ENCODE measurements around the gene PLEK. TPM values are rescaled to one million over a fixed set of nuclear protein-coding genes. Genes with fewer than 3 reads are reported as not detected.

Gene PLEK
- total and polyA plus RNA-seq, 9 of the 15 experiments (the other 6 are each of a cell fraction or from before 2014, with no cell fraction given) = 0.14 to 1.2 (median 0.36) TPM

- H3K4me1 ChIP-seq (replicated peaks in 1 of 2; ENCODE audit: control insufficient read depth in 2 of 2, insufficient read depth in 2 of 2, low read length in 2 of 2) = peaks cover 3 to 28% of the 10 kb centered on the region in 2 experiments; a peak in 4 of 5 replicates
- H3K27ac ChIP-seq (ENCODE audit: extremely low read depth, low read depth, low read length) = no peak overlapping the region
- FAIRE-seq = no peak
- H3K79me2 ChIP-seq (ENCODE audit: control insufficient read depth, insufficient read depth, low read length) = no peaks in the 10 kb centered on the region
- in situ Hi-C loops (cut with MboI) = no loop called here
- H3K36me3 ChIP-seq (ENCODE audit: control insufficient read depth, insufficient read depth, low read length) = no peaks in the 10 kb centered on the region
- BruUV-seq (replicated peaks) = no TSS peak
- H3K9me3 ChIP-seq (replicated peaks; ENCODE audit: control insufficient read depth, insufficient read depth, low read depth, low read length) = no peaks in the 10 kb centered on the region
- ATAC-seq = no peak
- no peak for TF ChIP-seq ZNF121 (CRISPR knock-in tag; conservative IDR thresholded peaks at IDR 0.05)
- no peak for TF ChIP-seq ARHGAP35 (IDR thresholded peaks at IDR 0.05; ENCODE audit: partially characterized antibody)
- peak; percentile 84 for TF ChIP-seq RBM25 (IDR thresholded peaks at IDR 0.05; ENCODE audit: low read depth, low read length, severe bottlenecking)
- TF ChIP-seq YBX1 (IDR thresholded peaks at IDR 0.05) = no peak
- TF ChIP-seq SP1 (CRISPR knock-in tag; IDR thresholded peaks at IDR 0.05) = no peak
- no peak for TF ChIP-seq CBX5 (IDR thresholded peaks at IDR 0.05; ENCODE audit: borderline replicate concordance, low read depth)
- TF ChIP-seq, protein P1, sequence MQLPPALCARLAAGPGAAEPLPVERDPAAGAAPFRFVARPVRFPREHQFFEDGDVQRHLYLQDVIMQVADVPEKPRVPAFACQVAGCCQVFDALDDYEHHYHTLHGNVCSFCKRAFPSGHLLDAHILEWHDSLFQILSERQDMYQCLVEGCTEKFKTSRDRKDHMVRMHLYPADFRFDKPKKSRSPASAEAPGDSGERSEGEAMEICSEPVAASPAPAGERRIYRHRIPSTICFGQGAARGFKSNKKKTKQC (CRISPR knock-in tag; IDR thresholded peaks at IDR 0.05) = no peak
- TF ChIP-seq ZFP36 (IDR thresholded peaks at IDR 0.05; ENCODE audit: low read depth, low read length, partially characterized antibody) = peak; percentile 51
- no peak overlapping the region for H2AFZ ChIP-seq (ENCODE audit: low read depth, low read length)
- H3K4me3 ChIP-seq = no peak overlapping the region
- POLR2A ChIA-PET = interaction anchor here (0.9 kb wide), 1 partner anchor 14 kb away, joined by 4 read pairs; no protein-coding TSS in a partner anchor
- no peaks in the 10 kb centered on the region for H3K9me1 ChIP-seq (ENCODE audit: control insufficient read depth, insufficient read depth, low read length)
- DNase-seq (ENCODE audit: extremely low read depth in 1 of 4, low spot score in 3 of 4) = no peak
- H3K9ac ChIP-seq (ENCODE audit: insufficient read depth in 1 of 2, low read depth in 2 of 2, low read length in 2 of 2) = no peak overlapping the region
- CTCF ChIA-PET (ENCODE audit: low intra/inter-chr PET ratio) = no interaction called here
- no peaks in the 10 kb centered on the region for H4K20me1 ChIP-seq (replicated peaks; ENCODE audit: control insufficient read depth, insufficient read depth, low read length)
- no peaks in the 10 kb centered on the region for H3K27me3 ChIP-seq (ENCODE audit: control insufficient read depth in 2 of 2, insufficient read depth in 2 of 2, low read length in 2 of 2)
- intact Hi-C loops (cut with micrococcal nuclease) = no loop called here
- no peak overlapping the region for H3K4me2 ChIP-seq (ENCODE audit: insufficient read depth, low read length)
Observed at GRCh38 chr2:68415521-68415920, 50.4 kb downstream of the PLEK start.
